HCT116 (cell line): ENCODE data around the gene PRSS35. TPM values are rescaled to one million over a fixed set of nuclear protein-coding genes. Genes with fewer than 3 reads are reported as not detected.

ENCODE experiments used
- ATAC-seq: fragments of 200-7000 bp; cut with Tn5 transposase; 2 replicates; pipeline ENCODE4 v1.9.1; 2020; ENCODE audit warnings: mild to moderate bottlenecking, moderate library complexity
- BruUV-seq: library from RNA; stranded (reverse); fragments of 400-500 nt; replicated peaks from 2 replicates; lab custom pipeline; 2021; lab: Mats Ljungman, UMichigan
- CTCF ChIA-PET: fragments of 300-600 bp; sonication (Branson Sonifier 250); formaldehyde crosslinking; loops from one replicate; lab custom pipeline; 2021; ENCODE audit warnings: antibody characterized with exemption; lab: Charles Lee
- POLR2A ChIA-PET: fragments of 300-600, 350-600 bp; sonication (Branson Sonifier 250); formaldehyde crosslinking; loops from one replicate; lab custom pipeline; 2021; ENCODE audit warnings: antibody characterized with exemption; lab: Charles Lee
- RAD21 ChIA-PET, 2 experiments: fragments of 300-600 bp; sonication (Branson Sonifier 250); formaldehyde crosslinking; loops; one replicate each; lab custom pipeline; 2023; ENCODE audit warnings: low total read pairs in 2 of 2; ENCODE audit not compliant: uncharacterized antibody in 2 of 2, unreplicated experiment in 2 of 2, low non-redundant PET in 1 of 2; lab: Charles Lee
- DNase-seq: peaks from one replicate; pipeline ENCODE4 v3.0.0-alpha.2; 2010; ENCODE audit warnings: low read depth, low spot score
- H2AFZ ChIP-seq: fragments of 200-600 bp; shearing (Covaris generic), sonication (generic); 2 replicates; pipeline ENCODE4 v1.6.1; 2017; ENCODE audit warnings: low read depth, mixed run types, mixed read lengths, antibody characterized with exemption, low read length; ENCODE audit not compliant: poor library complexity, severe bottlenecking
- H3K27ac ChIP-seq: 2 replicates; pipeline ENCODE4 v1.5.1; 2012; ENCODE audit warnings: low read depth, low read length
- H3K27me3 ChIP-seq: fragments of 200-600 bp; sonication (generic); 2 replicates; pipeline ENCODE4 v1.6.1; 2016; ENCODE audit warnings: mixed run types, low read length, mixed read lengths; ENCODE audit not compliant: insufficient read depth
- H3K36me3 ChIP-seq, 2 experiments: fragments of 200-500 bp in 1 of 2; fragments of 200-600 bp in 1 of 2; sonication (Bioruptor generic) in 1 of 2; sonication (generic) in 1 of 2; 2 replicates each; pipeline versions ENCODE4 v1.5.1 to v1.6.1; 2014 to 2016; ENCODE audit warnings: low read length in 2 of 2, inconsistent platforms in 1 of 2, mixed read lengths in 1 of 2, mixed run types in 1 of 2; ENCODE audit not compliant: insufficient read depth in 2 of 2, control insufficient read depth in 1 of 2
- H3K4me1 ChIP-seq, 2 experiments: fragments of 200-600 bp in 1 of 2; sonication (generic) in 1 of 2; 2 replicates each; pipeline versions ENCODE4 v1.5.1 to v1.6.1; 2012 to 2017; ENCODE audit warnings: low read length in 2 of 2, inconsistent platforms in 1 of 2, mild to moderate bottlenecking in 1 of 2, mixed read lengths in 1 of 2, mixed run types in 1 of 2, moderate library complexity in 1 of 2; ENCODE audit not compliant: insufficient read depth in 2 of 2, control insufficient read depth in 1 of 2
- H3K4me2 ChIP-seq: fragments of 200-600 bp; sonication (generic); 2 replicates; pipeline ENCODE4 v1.6.1; 2017; ENCODE audit warnings: mixed run types, low read length, mixed read lengths
- H3K4me3 ChIP-seq, 2 experiments: fragments of 200-600 bp in 1 of 2; sonication (generic) in 1 of 2; replicated peaks in 1 of 2; 2 replicates each; pipeline ENCODE4 v1.5.1; 2011 to 2016; ENCODE audit warnings: low read length in 2 of 2, control low read depth in 1 of 2, low read depth in 1 of 2, mild to moderate bottlenecking in 1 of 2, mixed read lengths in 1 of 2, mixed run types in 1 of 2
- H3K79me2 ChIP-seq: fragments of 200-600 bp; sonication (generic); 2 replicates; pipeline ENCODE4 v1.6.1; 2017; ENCODE audit warnings: mild to moderate bottlenecking, mixed run types, low read length, moderate library complexity, mixed read lengths; ENCODE audit not compliant: insufficient read depth
- H3K9ac ChIP-seq: fragments of 200-600 bp; sonication (generic); 2 replicates; pipeline ENCODE4 v1.6.1; 2016; ENCODE audit warnings: low read length, mixed read lengths
- H3K9me2 ChIP-seq: fragments of 200-600 bp; sonication (generic), shearing (Covaris generic); 2 replicates; pipeline ENCODE4 v1.6.1; 2017; ENCODE audit warnings: mixed run types, mild to moderate bottlenecking, moderate library complexity; ENCODE audit not compliant: insufficient read depth
- H3K9me3 ChIP-seq, 2 experiments: fragments of 200-500 bp in 1 of 2; fragments of 200-600 bp in 1 of 2; sonication (Bioruptor generic) in 1 of 2; sonication (generic) in 1 of 2; 2 replicates each; pipeline ENCODE4 v1.6.1; 2014 to 2017; ENCODE audit warnings: low read length in 2 of 2, mixed read lengths in 2 of 2, inconsistent platforms in 1 of 2, low read depth in 1 of 2, mild to moderate bottlenecking in 1 of 2, mixed run types in 1 of 2, moderate library complexity in 1 of 2; ENCODE audit not compliant: control insufficient read depth in 1 of 2, insufficient read depth in 1 of 2
- H4K20me1 ChIP-seq: fragments of 200-600 bp; sonication (generic), shearing (Covaris generic); 2 replicates; pipeline ENCODE4 v1.6.1; 2017; ENCODE audit warnings: mixed run types, mild to moderate bottlenecking, moderate library complexity; ENCODE audit not compliant: insufficient read depth
- CEBPB ChIP-seq: IDR thresholded peaks from 2 replicates; pipeline ENCODE4 v1.6.1; 2012; ENCODE audit warnings: low read depth
- EGR1 ChIP-seq: IDR thresholded peaks from 2 replicates; pipeline ENCODE4 v1.6.1; 2012; ENCODE audit warnings: low read depth
- EZH2phosphoT487 ChIP-seq: fragments of 200-600 bp; IDR thresholded peaks from 2 replicates; pipeline ENCODE4 v1.6.1; 2018; ENCODE audit warnings: antibody characterized with exemption, borderline replicate concordance
- FOSL1 ChIP-seq: IDR thresholded peaks from 2 replicates; pipeline ENCODE4 v1.6.1; 2012; ENCODE audit warnings: low read depth
- RAD21 ChIP-seq: IDR thresholded peaks from 2 replicates; pipeline ENCODE4 v1.6.1; 2012; ENCODE audit warnings: low read depth, mild to moderate bottlenecking
- SIN3A ChIP-seq: IDR thresholded peaks from 2 replicates; pipeline ENCODE4 v1.6.1; 2012; ENCODE audit warnings: low read depth
- SP1 ChIP-seq: IDR thresholded peaks from 2 replicates; pipeline ENCODE4 v1.6.1; 2012; ENCODE audit warnings: low read depth
- TCF7L2 ChIP-seq: IDR thresholded peaks from 2 replicates; pipeline ENCODE4 v1.7.0; 2011; ENCODE audit warnings: borderline replicate concordance, inconsistent platforms; ENCODE audit not compliant: insufficient read depth, insufficient read length; ENCODE audit errors: extremely low read depth
- ZFX ChIP-seq: fragments of 450-650 bp; IDR thresholded peaks from 2 replicates; pipeline ENCODE4 v1.6.1; 2017
- ZNF274 ChIP-seq: fragments of 200-500 bp; sonication (Bioruptor generic); IDR thresholded peaks from 2 replicates; pipeline ENCODE4 v1.6.1; 2014; ENCODE audit warnings: mild to moderate bottlenecking, low read depth, low read length, inconsistent platforms
- intact Hi-C: fragments of 100-400 bp; cut with micrococcal nuclease; formaldehyde crosslinking; loops from 2 replicates; pipeline ENCODE4 v1.10.0; 2022
- total RNA-seq: library from RNA; stranded (reverse); gene quantifications from one replicate; pipeline ENCODE4 v1.2.1, GENCODE V29; 2021; ENCODE audit not compliant: unreplicated experiment
- TF ChIP-seq, protein P1 (sequence below), 3 experiments: fragments of 200-600 bp in 1 of 3; sonication (generic) in 1 of 3; IDR thresholded peaks in 2 of 3; conservative IDR thresholded peaks in 1 of 3; 2 replicates each; pipeline ENCODE4 v1.5.1; 2012 to 2017; ENCODE audit warnings: low read depth in 2 of 3, low read length in 2 of 3, antibody characterized with exemption in 1 of 3, borderline replicate concordance in 1 of 3, control low read depth in 1 of 3, mild to moderate bottlenecking in 1 of 3, mixed read lengths in 1 of 3, mixed run types in 1 of 3, moderate library complexity in 1 of 3; ENCODE audit not compliant: insufficient read depth in 1 of 3
- TF ChIP-seq, protein P2 (sequence below): IDR thresholded peaks from 2 replicates; pipeline ENCODE4 v1.6.1; 2011; ENCODE audit warnings: mild to moderate bottlenecking, low read length, moderate library complexity; ENCODE audit not compliant: insufficient replicate concordance; ENCODE audit errors: extremely low read depth

Gene PRSS35
- total RNA-seq, 1 experiment from 2014 or later: 0.37 TPM

GRCh38 chr6:83470587-83470986 is 41.7 kb upstream of the PRSS35 start:
- Histone ChIP-seq H2AFZ (no peak overlapping the region), H3K27ac (no peak overlapping the region), H3K9me2 (no peaks in the 10 kb centered on the region), H3K36me3 (no peaks in the 10 kb centered on the region), H3K27me3 (no peaks in the 10 kb centered on the region), H4K20me1 (no peaks in the 10 kb centered on the region), H3K4me3 (no peak overlapping the region), H3K9ac (no peak overlapping the region), H3K9me3 (no peaks in the 10 kb centered on the region), H3K79me2 (no peaks in the 10 kb centered on the region), H3K4me2 (no peak overlapping the region), H3K4me1 (no peaks in the 10 kb centered on the region)
- intact Hi-C loops: no loop called here
- BruUV-seq: no TSS peak
- ATAC-seq (no peak), DNase-seq (no peak)
- CTCF ChIA-PET: no interaction called here
- RAD21 ChIA-PET: no interaction called here
- TF ChIP-seq, protein P1, sequence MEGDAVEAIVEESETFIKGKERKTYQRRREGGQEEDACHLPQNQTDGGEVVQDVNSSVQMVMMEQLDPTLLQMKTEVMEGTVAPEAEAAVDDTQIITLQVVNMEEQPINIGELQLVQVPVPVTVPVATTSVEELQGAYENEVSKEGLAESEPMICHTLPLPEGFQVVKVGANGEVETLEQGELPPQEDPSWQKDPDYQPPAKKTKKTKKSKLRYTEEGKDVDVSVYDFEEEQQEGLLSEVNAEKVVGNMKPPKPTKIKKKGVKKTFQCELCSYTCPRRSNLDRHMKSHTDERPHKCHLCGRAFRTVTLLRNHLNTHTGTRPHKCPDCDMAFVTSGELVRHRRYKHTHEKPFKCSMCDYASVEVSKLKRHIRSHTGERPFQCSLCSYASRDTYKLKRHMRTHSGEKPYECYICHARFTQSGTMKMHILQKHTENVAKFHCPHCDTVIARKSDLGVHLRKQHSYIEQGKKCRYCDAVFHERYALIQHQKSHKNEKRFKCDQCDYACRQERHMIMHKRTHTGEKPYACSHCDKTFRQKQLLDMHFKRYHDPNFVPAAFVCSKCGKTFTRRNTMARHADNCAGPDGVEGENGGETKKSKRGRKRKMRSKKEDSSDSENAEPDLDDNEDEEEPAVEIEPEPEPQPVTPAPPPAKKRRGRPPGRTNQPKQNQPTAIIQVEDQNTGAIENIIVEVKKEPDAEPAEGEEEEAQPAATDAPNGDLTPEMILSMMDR (IDR thresholded peaks at IDR 0.05 in 2 of 3, conservative IDR thresholded peaks at IDR 0.05 in 1 of 3; ENCODE audit: borderline replicate concordance in 1 of 3, insufficient read depth in 1 of 3, low read depth in 2 of 3, low read length in 2 of 3): no peak
- TF ChIP-seq FOSL1: no peak
- no peak for TF ChIP-seq CEBPB
- no peak for TF ChIP-seq ZFX
- no peak for TF ChIP-seq ZNF274
- no peak for TF ChIP-seq TCF7L2
- no peak for TF ChIP-seq EZH2phosphoT487
- TF ChIP-seq, protein P2, sequence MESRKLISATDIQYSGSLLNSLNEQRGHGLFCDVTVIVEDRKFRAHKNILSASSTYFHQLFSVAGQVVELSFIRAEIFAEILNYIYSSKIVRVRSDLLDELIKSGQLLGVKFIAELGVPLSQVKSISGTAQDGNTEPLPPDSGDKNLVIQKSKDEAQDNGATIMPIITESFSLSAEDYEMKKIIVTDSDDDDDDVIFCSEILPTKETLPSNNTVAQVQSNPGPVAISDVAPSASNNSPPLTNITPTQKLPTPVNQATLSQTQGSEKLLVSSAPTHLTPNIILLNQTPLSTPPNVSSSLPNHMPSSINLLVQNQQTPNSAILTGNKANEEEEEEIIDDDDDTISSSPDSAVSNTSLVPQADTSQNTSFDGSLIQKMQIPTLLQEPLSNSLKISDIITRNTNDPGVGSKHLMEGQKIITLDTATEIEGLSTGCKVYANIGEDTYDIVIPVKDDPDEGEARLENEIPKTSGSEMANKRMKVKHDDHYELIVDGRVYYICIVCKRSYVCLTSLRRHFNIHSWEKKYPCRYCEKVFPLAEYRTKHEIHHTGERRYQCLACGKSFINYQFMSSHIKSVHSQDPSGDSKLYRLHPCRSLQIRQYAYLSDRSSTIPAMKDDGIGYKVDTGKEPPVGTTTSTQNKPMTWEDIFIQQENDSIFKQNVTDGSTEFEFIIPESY: no peak
- TF ChIP-seq EGR1: no peak
- TF ChIP-seq SP1: no peak
- TF ChIP-seq RAD21: no peak
- no peak for TF ChIP-seq SIN3A
- POLR2A ChIA-PET: no interaction called here
